Amniotic stem cell (primary cell): ENCODE data around the gene CTSA.
"Not testable (repeated sequence)": the region's sequence is repeated elsewhere in the genome, so short reads cannot be mapped to it uniquely, and the experiment has no call there.

Source experiments
- DNase-seq: peaks from one replicate; lab custom pipeline; 2025; lab: John Stamatoyannopoulos, UW

Gene CTSA

GRCh38 chr20:45867136-45867818 is 23.9 kb upstream of the CTSA start:
- DNase-seq = no peak

- peak; percentile 10 for DNase-seq
These were observed 23.3 kb upstream of the CTSA start for GRCh38 chr20:45867819-45868176.

DNA sequence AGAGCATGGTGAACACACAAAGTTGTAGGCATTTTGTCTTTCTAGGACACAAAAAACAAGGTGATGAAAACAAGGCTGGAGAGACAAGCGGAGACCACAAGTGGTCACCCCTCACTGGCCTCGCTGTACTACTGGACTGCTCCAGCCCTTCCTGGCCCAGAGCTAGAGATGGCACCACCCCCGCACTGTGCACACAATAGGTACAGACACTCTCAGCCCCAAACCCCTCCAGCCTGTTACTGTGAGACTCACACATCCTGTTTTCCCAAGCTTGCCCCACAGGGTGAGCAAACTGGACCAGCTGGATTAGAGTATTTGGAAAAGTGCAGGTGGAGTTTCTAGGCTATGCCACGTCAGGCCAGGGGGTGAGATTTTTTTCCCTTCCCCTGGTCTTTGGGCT is 18.5 kb upstream of the CTSA start:
- no peak for DNase-seq

DNA sequence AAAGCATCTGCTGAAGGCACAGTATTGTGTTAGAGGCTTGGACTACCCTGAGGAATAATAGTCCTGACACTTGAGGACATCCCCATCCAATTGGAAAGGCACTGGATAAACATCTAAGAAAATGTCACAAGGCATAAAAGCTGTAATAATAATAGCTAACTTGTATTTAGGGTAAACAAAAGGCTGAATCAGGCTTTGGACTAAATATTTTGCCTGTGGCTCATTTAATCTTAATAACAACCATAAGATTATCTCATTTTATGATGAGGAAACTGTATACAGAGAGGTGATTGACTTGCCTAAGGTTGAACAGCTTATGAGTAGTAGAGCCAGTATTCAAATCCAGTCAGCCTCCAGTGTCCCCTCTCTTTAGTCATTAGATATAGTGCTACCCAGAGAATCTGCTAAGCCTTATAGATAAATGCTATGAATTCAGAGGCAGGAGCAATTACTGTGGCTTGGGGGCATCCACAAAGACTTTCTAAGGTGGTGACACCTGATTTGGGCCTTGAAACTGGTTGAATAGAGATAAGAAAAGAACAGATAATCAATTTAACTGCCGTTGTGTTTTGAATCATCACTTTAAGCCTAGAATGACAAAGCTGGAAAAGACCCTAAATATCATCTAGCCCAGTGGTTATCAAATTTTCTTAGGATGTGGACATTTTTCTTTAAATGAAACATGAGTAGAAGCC is 17.6 kb upstream of the CTSA start:
- no peak for DNase-seq

- DNase-seq = not testable (repeated sequence)
These were observed 17.0 kb upstream of the CTSA start for GRCh38 chr20:45874104-45874481.

GRCh38 chr20:45874576-45874975 is 16.6 kb upstream of the CTSA start:
- DNase-seq = no peak

DNA sequence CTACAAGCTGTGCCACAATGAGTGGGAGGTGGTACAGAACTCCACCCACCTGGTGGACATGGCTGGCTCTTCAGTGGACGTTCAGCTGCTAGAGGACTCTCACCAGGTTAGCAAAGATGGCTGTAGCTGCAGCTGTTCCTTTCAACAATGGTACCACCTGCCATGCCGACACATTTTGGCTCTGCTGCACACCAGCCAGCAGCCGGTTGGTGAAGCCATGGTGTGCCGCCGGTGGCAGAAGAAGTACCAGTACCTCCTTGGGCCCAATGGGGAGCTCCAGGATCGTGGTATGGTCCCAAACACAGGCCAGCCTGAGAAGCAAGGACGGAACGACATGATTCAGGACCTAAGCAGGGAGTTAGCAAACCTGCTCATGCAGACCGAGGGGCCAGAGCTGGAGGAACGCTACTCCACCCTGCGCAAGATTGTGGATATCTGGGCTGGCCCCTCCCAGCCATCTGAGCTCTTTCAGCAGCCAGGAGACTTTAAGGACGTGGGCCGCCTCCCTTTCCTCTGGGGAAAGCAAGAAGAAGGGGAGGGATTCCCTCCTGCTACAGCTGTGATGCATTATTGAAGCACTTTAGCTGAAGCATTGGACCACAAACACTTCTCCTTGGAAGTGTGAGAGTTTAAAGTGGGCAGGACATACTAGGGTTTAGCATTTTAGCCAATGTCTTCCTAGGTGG is 12.9 kb upstream of the CTSA start:
- no peak for DNase-seq

GRCh38 chr20:45880988-45881788 is 9.9 kb upstream of the CTSA start, which contains the start of gene ZSWIM1:
Gene ZSWIM1 (plus strand): TSS chr20:45881227. CDS start chr20:45882593, 1,366 bp downstream.
- peak; percentile 97 for DNase-seq

DNA sequence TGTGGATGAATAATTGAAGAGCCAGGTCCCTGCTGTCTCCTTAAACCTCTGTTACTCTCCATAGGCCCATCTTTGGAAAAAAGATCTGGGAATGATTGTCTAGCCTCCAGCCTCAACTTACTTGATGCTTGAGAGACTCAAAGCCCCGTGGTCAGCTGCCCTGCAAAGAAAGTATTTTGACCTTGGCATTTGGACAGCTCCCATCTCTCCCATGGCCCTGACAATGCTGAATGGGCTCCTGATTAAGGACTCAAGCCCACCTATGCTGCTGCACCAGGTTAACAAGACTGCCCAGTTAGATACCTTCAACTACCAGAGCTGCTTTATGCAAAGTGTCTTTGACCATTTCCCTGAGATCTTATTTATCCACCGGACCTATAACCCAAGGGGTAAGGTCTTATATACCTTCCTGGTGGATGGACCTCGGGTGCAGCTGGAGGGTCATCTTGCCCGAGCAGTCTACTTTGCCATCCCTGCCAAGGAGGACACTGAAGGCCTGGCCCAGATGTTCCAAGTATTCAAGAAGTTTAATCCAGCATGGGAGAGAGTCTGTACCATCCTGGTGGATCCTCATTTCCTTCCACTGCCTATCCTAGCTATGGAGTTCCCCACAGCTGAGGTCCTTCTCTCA is 8.6 kb upstream of the CTSA start:
- DNase-seq = no peak

GRCh38 chr20:45883100-45883469 is 8.1 kb upstream of the CTSA start:
- no peak for DNase-seq

DNA sequence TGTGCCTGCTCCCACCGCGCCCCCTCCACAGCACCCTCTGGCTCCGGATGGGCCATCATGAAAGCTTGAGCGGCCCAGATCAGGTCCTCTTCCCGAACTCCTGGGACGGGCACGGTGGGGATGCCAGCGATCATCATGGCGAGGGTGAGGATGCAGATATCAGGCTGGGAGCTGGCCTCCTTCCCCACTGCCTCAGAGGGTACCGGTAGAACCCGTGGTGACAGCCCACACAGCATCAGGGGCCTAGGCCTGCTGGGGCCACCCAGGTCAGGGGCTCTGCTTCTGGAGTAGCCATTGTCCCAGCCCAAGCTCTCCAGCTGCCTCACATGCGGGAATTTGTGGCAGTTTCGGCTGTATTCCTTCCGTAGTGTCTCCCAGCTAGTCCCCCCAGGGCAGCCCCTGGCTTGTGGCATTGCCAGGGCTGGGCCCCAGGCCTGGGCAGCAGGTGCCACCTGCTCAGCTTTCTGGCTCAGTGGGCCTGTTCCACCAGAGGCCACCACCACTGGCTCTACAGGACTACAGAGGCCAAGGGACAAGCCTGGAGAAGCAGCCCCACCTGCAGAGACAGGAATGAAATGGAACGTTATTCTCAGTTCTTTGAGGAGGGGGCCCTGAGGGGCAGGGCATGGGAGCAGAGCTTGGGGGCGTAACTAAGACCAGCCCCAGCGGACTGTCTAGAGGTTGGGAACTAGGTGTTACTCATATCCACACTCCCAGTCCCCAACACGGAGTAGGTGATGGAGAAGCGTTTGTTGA is 4.4 kb upstream of the CTSA start:
- no peak for DNase-seq

DNA sequence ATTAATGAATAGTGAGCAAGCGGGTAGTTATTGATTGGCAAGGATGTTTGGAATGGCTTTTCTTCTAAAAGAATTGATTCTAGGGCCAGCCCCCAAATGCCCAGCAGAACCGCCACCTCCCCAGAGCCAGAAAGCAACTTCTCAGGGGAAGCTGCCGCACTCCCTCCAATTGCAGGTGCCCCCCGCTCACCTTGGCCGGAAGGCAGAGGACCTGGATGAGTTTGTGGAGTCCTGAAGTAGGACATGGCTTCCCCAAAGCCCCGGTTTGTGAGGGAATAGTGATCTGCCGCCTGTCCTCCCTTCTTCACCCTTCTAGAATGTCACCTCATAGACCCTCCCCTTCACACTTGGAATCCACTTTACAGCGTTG is 3.8 kb upstream of the CTSA start, which contains the start of gene SPATA25:
SPATA25 (minus strand) TSS at position 277 of the 370 bp plus-strand sequence; CDS start at position 245, 32 bp downstream.
- DNase-seq = no peak

- no peak for DNase-seq
These were observed 2.5 kb upstream of the CTSA start for GRCh38 chr20:45888681-45889080.

DNA sequence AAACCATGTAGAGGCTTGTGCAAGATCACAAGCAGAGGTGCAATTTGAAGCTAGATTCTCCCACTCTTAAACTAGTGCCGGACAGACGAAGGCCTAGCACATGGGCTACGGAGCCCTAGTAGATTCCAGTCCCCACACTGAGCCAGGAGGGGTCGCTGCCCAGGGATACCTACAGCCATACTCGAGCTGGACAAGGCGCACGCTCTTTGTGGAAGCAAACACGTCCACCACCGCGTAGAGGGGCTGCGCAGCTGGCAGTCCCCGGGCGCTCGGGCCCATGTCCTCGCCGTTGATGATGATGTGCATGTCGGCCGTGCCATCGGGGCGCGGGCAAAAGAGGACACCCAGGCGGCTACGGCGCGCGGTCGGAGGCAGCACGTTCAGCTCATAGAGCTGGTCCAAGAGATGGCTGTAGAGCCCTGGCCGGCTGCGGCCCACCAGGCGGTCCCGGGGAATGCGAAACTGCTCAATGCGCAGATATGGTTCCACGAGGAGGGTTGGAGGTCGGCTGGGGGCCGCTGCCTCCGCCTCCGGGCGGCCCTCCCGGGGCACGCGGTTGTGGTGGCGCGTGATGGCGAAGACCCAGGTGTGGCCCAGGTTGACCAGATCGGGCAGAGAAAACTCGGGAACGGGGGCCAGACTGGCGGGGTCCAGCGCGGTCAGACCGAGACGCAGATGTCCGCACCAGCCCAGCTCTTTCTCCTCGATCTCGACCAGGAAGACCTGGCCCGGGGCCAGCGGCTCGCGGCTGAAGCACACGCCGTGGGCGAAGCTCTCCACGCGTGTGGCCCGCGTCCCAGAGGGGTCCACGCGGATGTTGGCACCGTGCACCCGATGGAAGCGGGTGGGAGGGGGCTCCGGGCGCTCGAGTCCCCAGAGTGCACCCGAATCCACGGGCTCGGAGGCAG is 804 bp upstream of the CTSA start:
- no peak for DNase-seq

GRCh38 chr20:45892049-45892825 is 1.1 kb downstream of the CTSA start:
- DNase-seq = no peak

GRCh38 chr20:45892828-45893500 is 1.8 kb downstream of the CTSA start:
- no peak for DNase-seq

DNA sequence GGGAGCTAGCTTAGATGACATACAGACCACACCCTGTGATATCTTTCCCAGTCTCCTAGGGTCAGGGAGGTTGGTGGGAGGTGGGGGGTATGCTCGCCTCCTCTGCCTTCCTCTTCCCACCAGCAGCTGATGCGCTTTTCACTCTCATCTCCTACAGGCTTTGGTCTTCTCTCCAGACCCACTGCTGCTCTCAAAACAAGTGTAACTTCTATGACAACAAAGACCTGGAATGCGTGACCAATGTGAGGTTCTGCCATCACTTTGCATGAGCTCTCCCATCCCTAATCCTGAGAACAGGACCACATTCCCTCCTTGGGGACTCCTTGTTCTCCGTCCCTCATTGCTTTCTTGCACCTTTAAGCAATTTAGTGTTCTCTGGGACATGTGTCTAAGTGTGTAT is 2.7 kb downstream of the CTSA start:
- DNase-seq = no peak

DNA sequence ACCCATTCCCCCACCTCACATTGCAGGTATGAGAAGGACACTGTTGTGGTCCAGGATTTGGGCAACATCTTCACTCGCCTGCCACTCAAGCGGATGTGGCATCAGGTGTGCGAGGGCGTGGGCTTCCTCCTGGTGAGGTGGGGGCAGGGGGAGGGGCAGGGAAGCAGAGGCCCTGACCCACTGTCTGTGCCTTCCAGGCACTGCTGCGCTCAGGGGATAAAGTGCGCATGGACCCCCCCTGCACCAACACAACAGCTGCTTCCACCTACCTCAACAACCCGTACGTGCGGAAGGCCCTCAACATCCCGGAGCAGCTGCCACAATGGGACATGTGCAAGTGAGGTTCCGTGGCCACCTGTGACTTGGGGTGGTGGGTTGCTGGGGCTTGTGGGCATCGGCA is 3.7 kb downstream of the CTSA start:
- DNase-seq = no peak
